RWPE2 (cell line): Measurements from ENCODE around the gene ATG9A.

Source experiments
- ATAC-seq: fragments of 200-7000 bp; cut with Tn5 transposase; 3 replicates; pipeline ENCODE4 v1.9.1; 2021; ENCODE audit warnings: low read depth
- DNase-seq: peaks from one replicate; pipeline ENCODE4 v3.0.0-alpha.2; 2020; ENCODE audit warnings: low spot score
- H3K27ac ChIP-seq: fragments of 450-650 bp; 2 replicates; pipeline ENCODE4 v1.5.1; 2017; ENCODE audit warnings: mild to moderate bottlenecking; ENCODE audit not compliant: poor library complexity, severe bottlenecking
- H3K27me3 ChIP-seq: fragments of 250-450 bp; sonication (Bioruptor Pico); 2 replicates; pipeline ENCODE4 v1.5.1; 2021; ENCODE audit warnings: mild to moderate bottlenecking, moderate library complexity; ENCODE audit not compliant: insufficient read depth, poor library complexity, severe bottlenecking
- H3K36me3 ChIP-seq: fragments of 250-450 bp; sonication (Bioruptor Pico); 2 replicates; pipeline ENCODE4 v1.5.1; 2020; ENCODE audit warnings: low read depth, mild to moderate bottlenecking, moderate library complexity
- H3K4me1 ChIP-seq: fragments of 250-450 bp; sonication (Bioruptor Pico); 2 replicates; pipeline ENCODE4 v1.5.1; 2021; ENCODE audit warnings: mild to moderate bottlenecking, moderate library complexity; ENCODE audit not compliant: insufficient read depth, poor library complexity, severe bottlenecking
- H3K4me3 ChIP-seq: fragments of 250-450 bp; sonication (Bioruptor Pico); 2 replicates; pipeline ENCODE4 v1.5.1; 2021; ENCODE audit warnings: mild to moderate bottlenecking, moderate library complexity; ENCODE audit not compliant: severe bottlenecking
- H3K9me3 ChIP-seq: fragments of 250-450 bp; sonication (Bioruptor Pico); 2 replicates; pipeline ENCODE4 v1.5.1; 2021; ENCODE audit warnings: mild to moderate bottlenecking, moderate library complexity; ENCODE audit not compliant: severe bottlenecking
- CTCF ChIP-seq: fragments of 450-650 bp; IDR thresholded peaks from one replicate; pipeline ENCODE4 v1.5.1; 2017; ENCODE audit warnings: mild to moderate bottlenecking, moderate library complexity; ENCODE audit not compliant: poor library complexity, severe bottlenecking

ATG9A gene

GRCh38 chr2:219179601-219180465 is 49.6 kb downstream of the ATG9A start:
- no peak overlapping the region for H3K4me3 ChIP-seq
- peaks cover 33% of the 10 kb centered on the region for H3K36me3 ChIP-seq
- H3K27me3 ChIP-seq: no peaks in the 10 kb centered on the region
- TF ChIP-seq CTCF: no peak
- ATAC-seq (no peak), DNase-seq (no peak)
- no peak overlapping the region for H3K27ac ChIP-seq
- no peaks in the 10 kb centered on the region for H3K9me3 ChIP-seq
- H3K4me1 ChIP-seq: no peaks in the 10 kb centered on the region

DNA sequence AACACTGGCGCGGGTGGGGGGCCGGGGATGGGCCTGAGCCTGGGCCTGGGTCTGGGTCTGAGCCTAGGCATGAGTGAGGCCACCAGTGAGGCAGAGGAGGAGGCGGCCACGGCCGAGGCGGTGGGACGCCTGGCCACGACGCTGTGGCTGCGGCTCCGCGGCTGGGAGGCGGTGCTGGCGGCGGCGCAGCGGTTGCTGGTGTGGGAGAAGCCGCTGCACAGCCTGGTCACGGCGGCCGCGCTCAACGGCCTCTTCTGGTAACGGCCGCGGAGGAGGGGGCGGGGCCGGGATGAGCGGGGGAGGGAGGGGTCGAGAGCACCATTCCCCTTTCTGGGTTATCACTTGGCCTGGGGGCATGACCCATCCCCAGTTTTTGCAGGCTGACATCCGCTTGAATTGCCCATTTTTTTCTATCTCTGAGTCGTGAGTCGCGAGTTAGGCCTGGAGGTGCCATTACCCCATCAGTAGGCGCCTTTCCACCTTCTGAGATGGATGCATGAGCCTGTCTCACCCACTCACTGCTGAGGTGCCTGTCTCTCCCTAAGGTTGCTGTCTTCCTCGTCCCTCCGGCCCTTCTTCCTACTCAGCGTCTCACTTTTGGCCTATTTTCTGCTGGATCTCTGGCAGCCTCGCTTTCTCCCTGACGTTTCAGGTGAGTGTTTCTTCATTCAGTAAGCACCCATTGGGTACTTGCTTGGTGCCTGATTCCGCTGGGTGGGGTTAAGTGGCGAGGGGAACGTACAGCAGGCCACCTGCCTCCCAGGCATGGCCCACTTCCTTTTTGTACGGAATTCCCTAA is 50.9 kb downstream of the ATG9A start:
- TF ChIP-seq CTCF: peak; percentile 35
- DNase-seq (no peak), ATAC-seq (peak; percentile 1; the same call in 1 of the 3 replicates)
- peak overlapping the region; percentile 81 for H3K4me3 ChIP-seq
- no peaks in the 10 kb centered on the region for H3K27me3 ChIP-seq
- peak overlapping the region; percentile 91 for H3K27ac ChIP-seq
- H3K4me1 ChIP-seq: no peaks in the 10 kb centered on the region
- H3K36me3 ChIP-seq: peaks cover 43% of the 10 kb centered on the region
- no peaks in the 10 kb centered on the region for H3K9me3 ChIP-seq

GRCh38 chr2:219177552-219178376 is 51.7 kb downstream of the ATG9A start, which contains the start of gene RETREG2:
Gene RETREG2 (plus strand): TSS chr2:219178275. CDS start chr2:219178353, 78 bp downstream.
- ATAC-seq: peak; percentile 73
- Histone ChIP-seq H3K36me3 (peaks cover 36% of the 10 kb centered on the region), H3K4me3 (peak within 1 kb of the TSS; percentile 81), H3K9me3 (no peaks in the 10 kb centered on the region), H3K27me3 (no peaks in the 10 kb centered on the region), H3K27ac (peak within 1 kb of the TSS; percentile 91), H3K4me1 (no peaks in the 10 kb centered on the region)
- peak; percentile 54 for TF ChIP-seq CTCF
- DNase-seq: peak; percentile 90

- Histone ChIP-seq H3K4me3 (peak within 1 kb of the TSS; percentile 81), H3K4me1 (no peaks in the 10 kb centered on the region), H3K27me3 (no peaks in the 10 kb centered on the region), H3K36me3 (peaks cover 35% of the 10 kb centered on the region), H3K9me3 (no peaks in the 10 kb centered on the region), H3K27ac (peak within 1 kb of the TSS; percentile 91)
- DNase-seq (peak; percentile 80), ATAC-seq (peak; percentile 76)
- no peak for TF ChIP-seq CTCF
Measured at GRCh38 chr2:219176818-219177551, 52.5 kb downstream of the ATG9A start, which contains the start of gene CNPPD1. Gene CNPPD1 (minus strand): TSS chr2:219176925. CDS start chr2:219176828, 97 bp downstream.
